HUES64 (cell line): ENCODE data around the gene NAXE.
"Not testable (repeated sequence)": the region's sequence is repeated elsewhere in the genome, so short reads cannot be mapped to it uniquely, and the experiment has no call there.

Experiments used
- H3K27ac ChIP-seq: 2 replicates; pipeline ENCODE4 v1.7.0; 2013; ENCODE audit warnings: low read depth, low read length, inconsistent platforms
- H3K27me3 ChIP-seq: 2 replicates; pipeline ENCODE4 v1.6.1; 2013; ENCODE audit warnings: mild to moderate bottlenecking, low read length; ENCODE audit not compliant: insufficient read depth
- H3K36me3 ChIP-seq: 2 replicates; pipeline ENCODE4 v1.6.1; 2013; ENCODE audit warnings: mild to moderate bottlenecking, low read length; ENCODE audit not compliant: insufficient read depth
- H3K4me1 ChIP-seq: 2 replicates; pipeline ENCODE4 v1.6.1; 2013; ENCODE audit warnings: mild to moderate bottlenecking, low read length, moderate library complexity; ENCODE audit not compliant: insufficient read depth
- H3K4me3 ChIP-seq: 2 replicates; pipeline ENCODE4 v1.5.1; 2013; ENCODE audit warnings: mild to moderate bottlenecking, low read length, moderate library complexity
- H3K9ac ChIP-seq: 2 replicates; pipeline ENCODE4 v1.6.1; 2013; ENCODE audit warnings: mild to moderate bottlenecking, low read depth, low read length
- H3K9me3 ChIP-seq: 2 replicates; pipeline ENCODE4 v1.6.1; 2013; ENCODE audit warnings: low read depth, low read length; ENCODE audit not compliant: insufficient read depth
- WGBS: fragments of 150-250, 120-280 bp; methylation state at CpG from one replicate; pipeline ENCODE4 v1.1.7; 2013; ENCODE audit warnings: missing lambda C conversion rate; 5-methylcytosine and 5-hydroxymethylcytosine counted together

NAXE gene

GRCh38 chr1:156594190-156594589 lies 2.6 kb downstream of the NAXE start:
- Histone ChIP-seq H3K36me3 (peaks cover 67% of the 10 kb centered on the region), H3K9me3 (no peaks in the 10 kb centered on the region), H3K9ac (no peak overlapping the region), H3K27ac (no peak overlapping the region), H3K4me3 (no peak overlapping the region), H3K4me1 (0 out of 2 replicates have a peak, but pooled peaks cover 6% of the 10 kb centered on the region), H3K27me3 (no peaks in the 10 kb centered on the region)
- 93% methylated on average over 3 of the region's 3 CpGs for WGBS

- H3K9ac ChIP-seq = no peak overlapping the region
- no peak overlapping the region for H3K4me3 ChIP-seq
- peaks cover 75% of the 10 kb centered on the region for H3K36me3 ChIP-seq
- no peaks in the 10 kb centered on the region for H3K27me3 ChIP-seq
- H3K9me3 ChIP-seq = no peaks in the 10 kb centered on the region
- 92% methylated on average over 2 of the region's 2 CpGs for WGBS
- H3K4me1 ChIP-seq = 0 out of 2 replicates have a peak, but pooled peaks cover 6% of the 10 kb centered on the region
- H3K27ac ChIP-seq = no peak overlapping the region
Observed at GRCh38 chr1:156595016-156595415, 3.4 kb downstream of the NAXE start.

GRCh38 chr1:156596426-156596825 lies 4.8 kb downstream of the NAXE start:
- H3K27ac ChIP-seq = no peak overlapping the region
- 91% methylated on average over 1 of the region's 3 CpGs for whole genome bisulfite sequencing
- peaks cover 77% of the 10 kb centered on the region for H3K36me3 ChIP-seq
- 0 out of 2 replicates have a peak, but pooled peaks cover 3% of the 10 kb centered on the region for H3K4me1 ChIP-seq
- H3K4me3 ChIP-seq = no peak overlapping the region
- H3K9me3 ChIP-seq = no peaks in the 10 kb centered on the region
- no peaks in the 10 kb centered on the region for H3K27me3 ChIP-seq
- no peak overlapping the region for H3K9ac ChIP-seq

GRCh38 chr1:156598125-156598524 lies 6.5 kb downstream of the NAXE start:
- Histone ChIP-seq H3K9ac (no peak overlapping the region), H3K27me3 (no peaks in the 10 kb centered on the region), H3K9me3 (no peaks in the 10 kb centered on the region), H3K36me3 (peaks cover 71% of the 10 kb centered on the region), H3K4me1 (0 out of 2 replicates have a peak, but pooled peaks cover 3% of the 10 kb centered on the region), H3K4me3 (no peak overlapping the region), H3K27ac (no peak overlapping the region)
- WGBS = 94% methylated on average over 5 of the region's 5 CpGs

- 88% methylated on average over 4 of the region's 4 CpGs for WGBS
- no peak overlapping the region for H3K4me3 ChIP-seq
- H3K4me1 ChIP-seq = 0 out of 2 replicates have a peak, but pooled peaks cover 3% of the 10 kb centered on the region
- H3K36me3 ChIP-seq = peaks cover 64% of the 10 kb centered on the region
- no peaks in the 10 kb centered on the region for H3K27me3 ChIP-seq
- H3K9ac ChIP-seq = no peak overlapping the region
- H3K27ac ChIP-seq = no peak overlapping the region
- no peaks in the 10 kb centered on the region for H3K9me3 ChIP-seq
Observed at GRCh38 chr1:156598731-156599432, 7.3 kb downstream of the NAXE start.

GRCh38 chr1:156599811-156600210 lies 8.2 kb downstream of the NAXE start:
- Histone ChIP-seq H3K27ac (no peak overlapping the region), H3K4me3 (peak overlapping the region; percentile 96; the same call in 1 of the 2 replicates), H3K36me3 (peaks cover 54% of the 10 kb centered on the region), H3K9ac (no peak overlapping the region), H3K9me3 (no peaks in the 10 kb centered on the region), H3K27me3 (no peaks in the 10 kb centered on the region), H3K4me1 (0 out of 2 replicates have a peak, but pooled peaks cover 3% of the 10 kb centered on the region)
- WGBS = 98% methylated on average over 3 of the region's 3 CpGs

- no peaks in the 10 kb centered on the region for H3K9me3 ChIP-seq
- H3K27ac ChIP-seq = peak overlapping the region; percentile 83
- peaks cover 45% of the 10 kb centered on the region for H3K36me3 ChIP-seq
- 0 out of 2 replicates have a peak, but pooled peaks cover 3% of the 10 kb centered on the region for H3K4me1 ChIP-seq
- peak overlapping the region; percentile 94 for H3K9ac ChIP-seq
- H3K27me3 ChIP-seq = no peaks in the 10 kb centered on the region
- 4% methylated on average over 13 of the region's 13 CpGs for WGBS
- peak overlapping the region; percentile 96 for H3K4me3 ChIP-seq
Observed at GRCh38 chr1:156600733-156601121, 9.2 kb downstream of the NAXE start.

GRCh38 chr1:156601122-156601830 lies 9.7 kb downstream of the NAXE start, which contains the start of gene GPATCH4:
TSS of gene GPATCH4 (minus strand) at chr1:156601479.
- peaks cover 40% of the 10 kb centered on the region for H3K36me3 ChIP-seq
- H3K4me3 ChIP-seq = peak within 1 kb of the TSS; percentile 96
- H3K27me3 ChIP-seq = no peaks in the 10 kb centered on the region
- 1% methylated on average over 35 of the region's 35 CpGs for WGBS
- H3K27ac ChIP-seq = peak within 1 kb of the TSS; percentile 83
- H3K4me1 ChIP-seq = 0 out of 2 replicates have a peak, but pooled peaks cover 3% of the 10 kb centered on the region
- H3K9ac ChIP-seq = peak within 1 kb of the TSS; percentile 94
- H3K9me3 ChIP-seq = no peaks in the 10 kb centered on the region

- no peaks in the 10 kb centered on the region for H3K27me3 ChIP-seq
- H3K4me3 ChIP-seq = peak overlapping the region; percentile 96
- H3K36me3 ChIP-seq = peaks cover 33% of the 10 kb centered on the region
- WGBS = 88% methylated on average over 12 of the region's 12 CpGs
- H3K4me1 ChIP-seq = 0 out of 2 replicates have a peak, but pooled peaks cover 3% of the 10 kb centered on the region
- H3K9me3 ChIP-seq = no peaks in the 10 kb centered on the region
- peak overlapping the region; percentile 60; the same call in 1 of the 2 replicates for H3K27ac ChIP-seq
- peak overlapping the region; percentile 94 for H3K9ac ChIP-seq
Observed at GRCh38 chr1:156601892-156602291, 10.3 kb downstream of the NAXE start.

GRCh38 chr1:156602557-156602993 lies 11.0 kb downstream of the NAXE start:
- 38% methylated on average over 10 of the region's 10 CpGs for WGBS
- no peak overlapping the region for H3K27ac ChIP-seq
- no peaks in the 10 kb centered on the region for H3K27me3 ChIP-seq
- H3K9me3 ChIP-seq = no peaks in the 10 kb centered on the region
- H3K36me3 ChIP-seq = peaks cover 27% of the 10 kb centered on the region
- H3K4me1 ChIP-seq = 0 out of 2 replicates have a peak, but pooled peaks cover 3% of the 10 kb centered on the region
- H3K4me3 ChIP-seq = no peak overlapping the region
- H3K9ac ChIP-seq = no peak overlapping the region

- 91% methylated on average over 4 of the region's 4 CpGs for WGBS
- not testable (repeated sequence) for H3K4me3 ChIP-seq, H3K9me3 ChIP-seq, H3K27me3 ChIP-seq, H3K9ac ChIP-seq, H3K36me3 ChIP-seq, H3K27ac ChIP-seq, H3K4me1 ChIP-seq
Observed at GRCh38 chr1:156607344-156607743, 15.8 kb downstream of the NAXE start.
